ENCODE results near the gene L2HGDH.

DNA sequence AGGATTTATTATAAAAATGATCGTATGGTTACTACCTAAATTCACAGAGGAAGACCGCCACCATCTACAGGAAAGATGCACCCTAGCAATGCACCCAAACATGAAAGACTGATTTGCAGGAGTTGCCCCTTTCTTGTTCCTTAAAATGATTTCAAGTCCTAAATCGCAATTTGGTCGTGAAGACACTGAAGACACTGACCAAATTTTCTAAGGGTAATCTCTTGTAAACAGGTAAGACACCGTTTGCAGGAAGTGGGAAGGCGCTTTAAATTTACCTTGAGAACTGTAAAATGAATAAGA, 81.7 kb downstream of the L2HGDH start:
- TF ChIP-seq, protein P1, sequence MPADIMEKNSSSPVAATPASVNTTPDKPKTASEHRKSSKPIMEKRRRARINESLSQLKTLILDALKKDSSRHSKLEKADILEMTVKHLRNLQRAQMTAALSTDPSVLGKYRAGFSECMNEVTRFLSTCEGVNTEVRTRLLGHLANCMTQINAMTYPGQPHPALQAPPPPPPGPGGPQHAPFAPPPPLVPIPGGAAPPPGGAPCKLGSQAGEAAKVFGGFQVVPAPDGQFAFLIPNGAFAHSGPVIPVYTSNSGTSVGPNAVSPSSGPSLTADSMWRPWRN (IDR thresholded peaks at IDR 0.05; ENCODE audit: low read depth), result no peak
- TF ChIP-seq CREB1 (IDR thresholded peaks at IDR 0.05), result no peak
- no peak for TF ChIP-seq CREB1 (CRISPR knock-in tag; IDR thresholded peaks at IDR 0.05)
- TF ChIP-seq, protein P2, sequence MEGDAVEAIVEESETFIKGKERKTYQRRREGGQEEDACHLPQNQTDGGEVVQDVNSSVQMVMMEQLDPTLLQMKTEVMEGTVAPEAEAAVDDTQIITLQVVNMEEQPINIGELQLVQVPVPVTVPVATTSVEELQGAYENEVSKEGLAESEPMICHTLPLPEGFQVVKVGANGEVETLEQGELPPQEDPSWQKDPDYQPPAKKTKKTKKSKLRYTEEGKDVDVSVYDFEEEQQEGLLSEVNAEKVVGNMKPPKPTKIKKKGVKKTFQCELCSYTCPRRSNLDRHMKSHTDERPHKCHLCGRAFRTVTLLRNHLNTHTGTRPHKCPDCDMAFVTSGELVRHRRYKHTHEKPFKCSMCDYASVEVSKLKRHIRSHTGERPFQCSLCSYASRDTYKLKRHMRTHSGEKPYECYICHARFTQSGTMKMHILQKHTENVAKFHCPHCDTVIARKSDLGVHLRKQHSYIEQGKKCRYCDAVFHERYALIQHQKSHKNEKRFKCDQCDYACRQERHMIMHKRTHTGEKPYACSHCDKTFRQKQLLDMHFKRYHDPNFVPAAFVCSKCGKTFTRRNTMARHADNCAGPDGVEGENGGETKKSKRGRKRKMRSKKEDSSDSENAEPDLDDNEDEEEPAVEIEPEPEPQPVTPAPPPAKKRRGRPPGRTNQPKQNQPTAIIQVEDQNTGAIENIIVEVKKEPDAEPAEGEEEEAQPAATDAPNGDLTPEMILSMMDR (IDR thresholded peaks at IDR 0.05 in 2 of 3, conservative IDR thresholded peaks at IDR 0.05 in 1 of 3; ENCODE audit: insufficient read depth in 2 of 3, low read depth in 1 of 3, low read length in 3 of 3), result no peak
- no peak for TF ChIP-seq ZBTB40 (IDR thresholded peaks at IDR 0.05)
- TF ChIP-seq ZBTB40 (CRISPR knock-in tag; IDR thresholded peaks at IDR 0.05), result no peak
- TF ChIP-seq RBBP5 (IDR thresholded peaks at IDR 0.05; ENCODE audit: borderline replicate concordance, insufficient read depth, low read length, poor library complexity, severe bottlenecking), result no peak
- TF ChIP-seq POLR2A (conservative IDR thresholded peaks at IDR 0.05), result no peak
- no peak for TF ChIP-seq C11orf30 (IDR thresholded peaks at IDR 0.05; ENCODE audit: low read depth)
